K562 (cell line): ENCODE measurements around the gene ATXN2L. TPM values are rescaled to one million over a fixed set of nuclear protein-coding genes. Genes with fewer than 3 reads are reported as not detected.

Source experiments
- HNRNPL ChIP-seq: fragments of 200-400 bp; formaldehyde crosslinking; IDR thresholded peaks from 2 replicates; pipeline ENCODE4 v1.6.1; 2017; ENCODE audit warnings: low read depth, mild to moderate bottlenecking, low read length
- HNRNPUL1 ChIP-seq: fragments of 200-400 bp; formaldehyde crosslinking; IDR thresholded peaks from 2 replicates; pipeline ENCODE4 v1.6.1; 2017; ENCODE audit warnings: low read length
- JUN ChIP-seq, 2 experiments: sonication (generic) in 1 of 2; formaldehyde crosslinking in 1 of 2; IDR thresholded peaks; 2 replicates each; pipeline versions ENCODE4 v1.6.1 to v1.8.0; 2012 to 2022; ENCODE audit warnings: borderline replicate concordance in 2 of 2, mild to moderate bottlenecking in 2 of 2, improper control_type of control experiment in 1 of 2, low read depth in 1 of 2, low read length in 1 of 2, missing genetic modification reagents in 1 of 2
- KLF1 ChIP-seq: fragments of 450-650 bp; IDR thresholded peaks from 2 replicates; pipeline ENCODE4 v1.6.1; 2016; ENCODE audit warnings: missing genetic modification characterization, missing compliant biosample characterization
- LEF1 ChIP-seq: fragments of 450-650 bp; IDR thresholded peaks from 2 replicates; pipeline ENCODE4 v1.6.1; 2016; ENCODE audit warnings: mild to moderate bottlenecking
- MBD1 ChIP-seq: fragments of 250-450 bp; sonication (Bioruptor Pico); IDR thresholded peaks from 2 replicates; pipeline ENCODE4 v1.8.0; 2022; ENCODE audit warnings: inconsistent platforms
- MTA1 ChIP-seq: fragments of 450-650 bp; IDR thresholded peaks from 2 replicates; pipeline ENCODE4 v1.6.1; 2017; ENCODE audit warnings: borderline replicate concordance
- NFIC ChIP-seq: fragments of 450-650 bp; IDR thresholded peaks from 2 replicates; pipeline ENCODE4 v1.6.1; 2017; ENCODE audit warnings: mild to moderate bottlenecking, inconsistent platforms
- NONO ChIP-seq, 2 experiments: fragments of 200-400 bp in 1 of 2; fragments of 450-650 bp in 1 of 2; formaldehyde crosslinking in 1 of 2; IDR thresholded peaks; 2 replicates each; pipeline ENCODE4 v1.6.1; 2017; ENCODE audit warnings: low read depth in 2 of 2, mild to moderate bottlenecking in 2 of 2, moderate library complexity in 2 of 2, low read length in 1 of 2
- PHB2 ChIP-seq: fragments of 450-650 bp; IDR thresholded peaks from 2 replicates; pipeline ENCODE4 v1.6.1; 2017; ENCODE audit warnings: low read depth
- POLR2AphosphoS5 ChIP-seq: IDR thresholded peaks from 2 replicates; pipeline ENCODE4 v1.6.1; 2011; ENCODE audit warnings: mild to moderate bottlenecking, low read depth, low read length, moderate library complexity; ENCODE audit not compliant: control insufficient read depth, insufficient read depth
- RFX7 ChIP-seq: fragments of 250-450 bp; sonication (Bioruptor Pico); IDR thresholded peaks from 2 replicates; pipeline ENCODE4 v1.5.1; 2021; ENCODE audit warnings: mild to moderate bottlenecking
- SETDB1 ChIP-seq: IDR thresholded peaks from one replicate; pipeline ENCODE4 v1.6.1; 2012; ENCODE audit warnings: low read length, control low read depth, inconsistent platforms
- SP2 ChIP-seq: IDR thresholded peaks from 2 replicates; pipeline ENCODE4 v1.6.1; 2011; ENCODE audit warnings: mild to moderate bottlenecking, low read depth, low read length, moderate library complexity; ENCODE audit not compliant: poor library complexity, severe bottlenecking; ENCODE audit errors: extremely low read depth
- VEZF1 ChIP-seq: fragments of 200-800 bp; sonication (Bioruptor generic); IDR thresholded peaks from 2 replicates; pipeline ENCODE4 v1.6.1; 2017; ENCODE audit warnings: missing genetic modification characterization, missing compliant biosample characterization
- ZBTB17 ChIP-seq: fragments of 450-650 bp; formaldehyde crosslinking; IDR thresholded peaks from 2 replicates; pipeline ENCODE4 v1.4.0; 2020; ENCODE audit warnings: mild to moderate bottlenecking
- ZBTB49 ChIP-seq: sonication (generic); formaldehyde crosslinking; IDR thresholded peaks from 2 replicates; pipeline ENCODE4 v1.8.0; 2022; ENCODE audit warnings: missing genetic modification reagents, mild to moderate bottlenecking, borderline replicate concordance
- ZBTB8A ChIP-seq: fragments of 450-650 bp; IDR thresholded peaks from 2 replicates; pipeline ENCODE4 v1.6.1; 2018; ENCODE audit warnings: mild to moderate bottlenecking, moderate library complexity; ENCODE audit not compliant: partially characterized antibody
- ZFP36 ChIP-seq: fragments of 150-350 bp; IDR thresholded peaks from 2 replicates; pipeline ENCODE4 v1.6.1; 2018; ENCODE audit warnings: low read length, low read depth; ENCODE audit not compliant: partially characterized antibody
- ZNF134 ChIP-seq: fragments of 250-450 bp; sonication (Bioruptor Pico); conservative IDR thresholded peaks from 2 replicates; pipeline ENCODE4 v1.4.0; 2020
- ZNF184 ChIP-seq: sonication (generic); formaldehyde crosslinking; IDR thresholded peaks from 2 replicates; pipeline ENCODE4 v1.5.0; 2020; ENCODE audit warnings: missing genetic modification reagents
- ZNF347 ChIP-seq: fragments of 450-650 bp; formaldehyde crosslinking; IDR thresholded peaks from 2 replicates; pipeline ENCODE4 v1.4.0; 2020; ENCODE audit warnings: low read depth, mild to moderate bottlenecking, moderate library complexity
- ZNF764 ChIP-seq: fragments of 250-450 bp; sonication (Bioruptor Pico); IDR thresholded peaks from 2 replicates; pipeline ENCODE4 v1.4.0; 2020; ENCODE audit warnings: low read depth, mild to moderate bottlenecking, moderate library complexity
- polyA plus RNA-seq, 8 experiments: library from polyadenylated mRNA; depleted of rRNA in 4 of 8; stranded (reverse) in 5 of 8; unstranded in 3 of 8; fragments of >200 nt; fragmentation: Nextera tagmentation in 2 of 8; fragmentation: Illumina TruSeq in 1 of 8; extraction: Ambion mirVana in 2 of 8; extraction: Trizol in 1 of 8; gene quantifications; 2 replicates each; pipeline versions ENCODE4 v1.2.1 to v1.2.3, GENCODE V29; 2011 to 2014; ENCODE audit warnings: inconsistent platforms in 1 of 8, missing spikeins in 1 of 8
- total RNA-seq, 7 experiments: library from RNA; depleted of rRNA in 6 of 7; stranded (reverse); fragments of >200 nt in 6 of 7; fragmentation: Illumina TruSeq in 2 of 7; extraction: Trizol in 2 of 7; gene quantifications; 2 replicates each; pipeline versions ENCODE4 v1.2.1 to v1.2.3, GENCODE V29; 2011 to 2021; ENCODE audit warnings: low replicate concordance in 1 of 7

Gene ATXN2L
- total and polyA plus RNA-seq, 9 of the 15 experiments (the other 6 are each of a cell fraction or from before 2014, with no cell fraction given) = 3.8 to 280 (median 37.2) TPM

GRCh38 chr16:28822520-28823290 lies at the start of gene ATXN2L (continued):
- TF ChIP-seq SP2 (no peak), VEZF1 (CRISPR knock-in tag) (peak; percentile 99), PHB2 (no peak), MBD1 (no peak), ZNF134 (CRISPR knock-in tag) (no peak), LEF1 (no peak; the same call in 1 of the 2 replicates), KLF1 (tag) (peak; percentile 58), JUN (IDR thresholded peaks at IDR 0.05; ENCODE audit: borderline replicate concordance, low read depth, low read length) (peak; percentile 62; the same call in 1 of the 2 replicates), JUN (CRISPR knock-in tag; IDR thresholded peaks at IDR 0.05; ENCODE audit: borderline replicate concordance) (peak; percentile 84; the same call in 1 of the 2 replicates), HNRNPL (peak; percentile 87), NFIC (peak; percentile 63), MTA1 (peak; percentile 95), HNRNPUL1 (no peak), ZBTB49 (CRISPR knock-in tag) (no peak), NONO (IDR thresholded peaks at IDR 0.05; ENCODE audit: low read depth in 2 of 2, low read length in 1 of 2) (peak; percentile 38 to 84; a peak in 2 of 4 replicates), SETDB1 (no peak), ZNF184 (no peak), ZFP36 (no peak), RFX7 (0 out of 2 replicates have a peak, but pooled peaks have one; percentile 43), ZBTB17 (peak; percentile 63; the same call in 1 of the 2 replicates), ZBTB8A (no peak), POLR2AphosphoS5 (peak; percentile 86), ZNF347 (CRISPR knock-in tag) (no peak), ZNF764 (CRISPR knock-in tag) (no peak)
